Liver (tissue), 3 donors: ENCODE results near the gene ECHDC3.

Experiments
- EGR1 ChIP-seq, 2 donors: IDR thresholded peaks; 2 replicates each; pipeline ENCODE4 v1.6.1; 2016 to 2018; ENCODE audit warnings: antibody characterized with exemption in 2 of 2, low read depth in 2 of 2
- FOXA1 ChIP-seq: IDR thresholded peaks from 2 replicates; pipeline ENCODE4 v1.6.1; 2016; ENCODE audit warnings: antibody characterized with exemption
- GABPA ChIP-seq, 2 donors: IDR thresholded peaks in 1 of 2; conservative IDR thresholded peaks in 1 of 2; 2 replicates each; pipeline ENCODE4 v1.6.1; 2016; ENCODE audit warnings: antibody characterized with exemption in 2 of 2, mild to moderate bottlenecking in 1 of 2, moderate library complexity in 1 of 2
- TAF1 ChIP-seq: conservative IDR thresholded peaks from 2 replicates; pipeline ENCODE4 v1.6.1; 2016; ENCODE audit warnings: antibody characterized with exemption, mild to moderate bottlenecking
- YY1 ChIP-seq: IDR thresholded peaks from 2 replicates; pipeline ENCODE4 v1.6.1; 2016; ENCODE audit warnings: antibody characterized with exemption, mild to moderate bottlenecking
- TF ChIP-seq, protein P1 (sequence below): fragments of 150-350 bp; IDR thresholded peaks from 2 replicates; pipeline ENCODE4 v1.5.1; 2017; ENCODE audit warnings: improper control_type of control experiment, low read depth, low read length; ENCODE audit not compliant: missing input control
- TF ChIP-seq, protein P2 (sequence below): IDR thresholded peaks from 2 replicates; pipeline ENCODE4 v1.6.1; 2016; ENCODE audit warnings: antibody characterized with exemption
- TF ChIP-seq, protein P3 (sequence below): IDR thresholded peaks from 2 replicates; pipeline ENCODE4 v1.6.1; 2016; ENCODE audit warnings: antibody characterized with exemption, mild to moderate bottlenecking
- donor health status: healthy.
- donor health status: healthy.

DNA sequence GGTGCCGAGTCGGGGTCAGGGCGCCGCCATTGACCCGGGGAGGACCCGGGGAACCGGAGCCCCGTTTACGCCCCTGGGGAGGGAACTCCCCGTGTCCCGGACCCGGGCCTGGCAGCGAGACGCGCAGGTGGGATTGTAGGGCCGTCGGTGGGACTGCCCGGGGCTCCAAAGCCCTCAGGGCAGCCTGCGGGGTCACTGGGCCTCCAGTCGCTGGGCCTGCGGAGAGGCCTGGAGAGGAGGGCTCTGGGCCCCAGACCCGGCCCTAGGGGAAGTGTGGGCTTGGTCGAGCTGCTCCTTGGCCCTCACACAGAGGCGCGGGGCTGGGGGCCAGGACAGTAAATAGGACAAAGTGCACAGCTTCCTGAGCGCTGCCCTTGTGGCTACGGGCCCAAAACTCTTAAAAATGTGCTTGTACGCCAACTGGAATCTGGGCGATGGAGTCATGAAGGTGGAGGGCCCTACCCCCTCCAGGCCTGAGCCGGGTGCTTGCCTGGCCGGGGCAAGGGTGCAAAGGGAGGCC is 657 bp downstream of the ECHDC3 start:
- TF ChIP-seq YY1 (peak; percentile 55), TAF1 (no peak), GABPA (IDR thresholded peaks at IDR 0.05 in 1 of 2, conservative IDR thresholded peaks at IDR 0.05 in 1 of 2) (no peak), EGR1 (IDR thresholded peaks at IDR 0.05; ENCODE audit: low read depth in 2 of 2) (no peak), FOXA1 (no peak)
- TF ChIP-seq, protein P1, sequence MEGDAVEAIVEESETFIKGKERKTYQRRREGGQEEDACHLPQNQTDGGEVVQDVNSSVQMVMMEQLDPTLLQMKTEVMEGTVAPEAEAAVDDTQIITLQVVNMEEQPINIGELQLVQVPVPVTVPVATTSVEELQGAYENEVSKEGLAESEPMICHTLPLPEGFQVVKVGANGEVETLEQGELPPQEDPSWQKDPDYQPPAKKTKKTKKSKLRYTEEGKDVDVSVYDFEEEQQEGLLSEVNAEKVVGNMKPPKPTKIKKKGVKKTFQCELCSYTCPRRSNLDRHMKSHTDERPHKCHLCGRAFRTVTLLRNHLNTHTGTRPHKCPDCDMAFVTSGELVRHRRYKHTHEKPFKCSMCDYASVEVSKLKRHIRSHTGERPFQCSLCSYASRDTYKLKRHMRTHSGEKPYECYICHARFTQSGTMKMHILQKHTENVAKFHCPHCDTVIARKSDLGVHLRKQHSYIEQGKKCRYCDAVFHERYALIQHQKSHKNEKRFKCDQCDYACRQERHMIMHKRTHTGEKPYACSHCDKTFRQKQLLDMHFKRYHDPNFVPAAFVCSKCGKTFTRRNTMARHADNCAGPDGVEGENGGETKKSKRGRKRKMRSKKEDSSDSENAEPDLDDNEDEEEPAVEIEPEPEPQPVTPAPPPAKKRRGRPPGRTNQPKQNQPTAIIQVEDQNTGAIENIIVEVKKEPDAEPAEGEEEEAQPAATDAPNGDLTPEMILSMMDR: no peak
- TF ChIP-seq, protein P2, sequence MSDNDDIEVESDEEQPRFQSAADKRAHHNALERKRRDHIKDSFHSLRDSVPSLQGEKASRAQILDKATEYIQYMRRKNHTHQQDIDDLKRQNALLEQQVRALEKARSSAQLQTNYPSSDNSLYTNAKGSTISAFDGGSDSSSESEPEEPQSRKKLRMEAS: peak; percentile 18
- TF ChIP-seq, protein P3, sequence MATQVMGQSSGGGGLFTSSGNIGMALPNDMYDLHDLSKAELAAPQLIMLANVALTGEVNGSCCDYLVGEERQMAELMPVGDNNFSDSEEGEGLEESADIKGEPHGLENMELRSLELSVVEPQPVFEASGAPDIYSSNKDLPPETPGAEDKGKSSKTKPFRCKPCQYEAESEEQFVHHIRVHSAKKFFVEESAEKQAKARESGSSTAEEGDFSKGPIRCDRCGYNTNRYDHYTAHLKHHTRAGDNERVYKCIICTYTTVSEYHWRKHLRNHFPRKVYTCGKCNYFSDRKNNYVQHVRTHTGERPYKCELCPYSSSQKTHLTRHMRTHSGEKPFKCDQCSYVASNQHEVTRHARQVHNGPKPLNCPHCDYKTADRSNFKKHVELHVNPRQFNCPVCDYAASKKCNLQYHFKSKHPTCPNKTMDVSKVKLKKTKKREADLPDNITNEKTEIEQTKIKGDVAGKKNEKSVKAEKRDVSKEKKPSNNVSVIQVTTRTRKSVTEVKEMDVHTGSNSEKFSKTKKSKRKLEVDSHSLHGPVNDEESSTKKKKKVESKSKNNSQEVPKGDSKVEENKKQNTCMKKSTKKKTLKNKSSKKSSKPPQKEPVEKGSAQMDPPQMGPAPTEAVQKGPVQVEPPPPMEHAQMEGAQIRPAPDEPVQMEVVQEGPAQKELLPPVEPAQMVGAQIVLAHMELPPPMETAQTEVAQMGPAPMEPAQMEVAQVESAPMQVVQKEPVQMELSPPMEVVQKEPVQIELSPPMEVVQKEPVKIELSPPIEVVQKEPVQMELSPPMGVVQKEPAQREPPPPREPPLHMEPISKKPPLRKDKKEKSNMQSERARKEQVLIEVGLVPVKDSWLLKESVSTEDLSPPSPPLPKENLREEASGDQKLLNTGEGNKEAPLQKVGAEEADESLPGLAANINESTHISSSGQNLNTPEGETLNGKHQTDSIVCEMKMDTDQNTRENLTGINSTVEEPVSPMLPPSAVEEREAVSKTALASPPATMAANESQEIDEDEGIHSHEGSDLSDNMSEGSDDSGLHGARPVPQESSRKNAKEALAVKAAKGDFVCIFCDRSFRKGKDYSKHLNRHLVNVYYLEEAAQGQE: no peak
